HEK293 (cell line): ENCODE results near the gene MRTFA.

Experiments
- CTCF ChIA-PET: fragments of 350-600 bp; formaldehyde crosslinking; extraction: SDS; loops from one replicate; lab custom pipeline; 2021; ENCODE audit warnings: antibody characterized with exemption; lab: Yijun Ruan, JAX
- POLR2A ChIA-PET: fragments of 300-600 bp; formaldehyde crosslinking; extraction: SDS; loops from one replicate; lab custom pipeline; 2020; ENCODE audit warnings: antibody characterized with exemption, inconsistent platforms; lab: Yijun Ruan, JAX
- H3K27ac ChIP-seq: fragments of 200-500 bp; sonication (Bioruptor generic); 2 replicates; pipeline ENCODE4 v1.5.1; 2014; ENCODE audit warnings: low read depth, low read length, control low read depth, inconsistent platforms; ENCODE audit errors: extremely low read depth
- H3K36me3 ChIP-seq, 2 experiments: fragments of 200-500 bp in 1 of 2; sonication (Bioruptor generic) in 1 of 2; 1 replicate in 1 of 2; 2 replicates in 1 of 2; pipeline ENCODE4 v1.5.1; 2014 to 2017; ENCODE audit warnings: inconsistent platforms in 2 of 2, low read length in 2 of 2; ENCODE audit not compliant: control insufficient read depth in 2 of 2, insufficient read depth in 1 of 2
- H3K4me1 ChIP-seq: fragments of 200-500 bp; sonication (Bioruptor generic); 2 replicates; pipeline ENCODE4 v1.5.1; 2014; ENCODE audit warnings: mild to moderate bottlenecking, low read length, inconsistent platforms; ENCODE audit not compliant: control insufficient read depth, insufficient read depth
- H3K4me3 ChIP-seq: 2 replicates; pipeline ENCODE4 v1.5.1; 2011; ENCODE audit warnings: low read depth, mild to moderate bottlenecking, control low read depth, low read length, moderate library complexity
- H3K9me3 ChIP-seq: fragments of 200-500 bp; sonication (Bioruptor generic); 2 replicates; pipeline ENCODE4 v1.5.1; 2014; ENCODE audit warnings: low read depth, low read length, inconsistent platforms; ENCODE audit not compliant: control insufficient read depth, insufficient read depth
- SCRT1 ChIP-seq: fragments of 450-650 bp; formaldehyde crosslinking; IDR thresholded peaks from 2 replicates; pipeline ENCODE4 v1.5.1; 2016; ENCODE audit warnings: missing biosample characterization, missing genetic modification characterization, borderline replicate concordance
- ZEB2 ChIP-seq: fragments of 450-650 bp; formaldehyde crosslinking; IDR thresholded peaks from 2 replicates; pipeline ENCODE4 v1.5.1; 2016; ENCODE audit warnings: missing biosample characterization, missing genetic modification characterization
- ZFP41 ChIP-seq: fragments of 450-650 bp; formaldehyde crosslinking; IDR thresholded peaks from 2 replicates; pipeline ENCODE4 v1.5.1; 2016; ENCODE audit warnings: missing biosample characterization, missing genetic modification characterization, borderline replicate concordance
- ZNF214 ChIP-seq: fragments of 450-650 bp; formaldehyde crosslinking; IDR thresholded peaks from 2 replicates; pipeline ENCODE4 v1.5.1; 2017; ENCODE audit warnings: missing biosample characterization, mild to moderate bottlenecking, missing genetic modification characterization, borderline replicate concordance
- ZNF266 ChIP-seq: fragments of 450-650 bp; formaldehyde crosslinking; IDR thresholded peaks from 2 replicates; pipeline ENCODE4 v1.5.1; 2016; ENCODE audit warnings: missing biosample characterization, missing genetic modification characterization, low read depth
- ZNF302 ChIP-seq: fragments of 450-650 bp; formaldehyde crosslinking; IDR thresholded peaks from 2 replicates; pipeline ENCODE4 v1.5.1; 2016; ENCODE audit warnings: missing biosample characterization, missing genetic modification characterization, low read depth
- ZNF335 ChIP-seq: fragments of 450-650 bp; formaldehyde crosslinking; conservative IDR thresholded peaks from 2 replicates; pipeline ENCODE4 v1.5.1; 2016; ENCODE audit warnings: missing biosample characterization, missing genetic modification characterization
- ZNF529 ChIP-seq: fragments of 450-650 bp; formaldehyde crosslinking; IDR thresholded peaks from 2 replicates; pipeline ENCODE4 v1.5.1; 2017; ENCODE audit warnings: missing genetic modification characterization, missing biosample characterization; ENCODE audit not compliant: insufficient replicate concordance
- ZNF548 ChIP-seq: fragments of 450-650 bp; formaldehyde crosslinking; IDR thresholded peaks from 2 replicates; pipeline ENCODE4 v1.5.1; 2016; ENCODE audit warnings: missing biosample characterization, missing genetic modification characterization
- ZNF626 ChIP-seq: fragments of 450-650 bp; sonication (Bioruptor Pico); formaldehyde crosslinking; IDR thresholded peaks from 2 replicates; pipeline ENCODE4 v1.5.1; 2018; ENCODE audit warnings: missing biosample characterization, missing genetic modification characterization, inconsistent platforms
- ZSCAN5A ChIP-seq: fragments of 450-650 bp; formaldehyde crosslinking; IDR thresholded peaks from 2 replicates; pipeline ENCODE4 v1.5.1; 2016; ENCODE audit warnings: missing biosample characterization, missing genetic modification characterization
- TF ChIP-seq, protein P1 (sequence below): fragments of 450-650 bp; formaldehyde crosslinking; IDR thresholded peaks from 2 replicates; pipeline ENCODE4 v1.5.1; 2016; ENCODE audit warnings: missing biosample characterization, missing genetic modification characterization
- TF ChIP-seq, protein P2 (sequence below): fragments of 450-650 bp; formaldehyde crosslinking; IDR thresholded peaks from 2 replicates; pipeline ENCODE4 v1.5.1; 2017; ENCODE audit warnings: missing biosample characterization, missing genetic modification characterization
- TF ChIP-seq, protein P3 (sequence below): fragments of 450-650 bp; formaldehyde crosslinking; IDR thresholded peaks from 2 replicates; pipeline ENCODE4 v1.5.0; 2017; ENCODE audit warnings: missing biosample characterization, missing genetic modification characterization, borderline replicate concordance
- TF ChIP-seq, protein P4 (sequence below): fragments of 450-650 bp; formaldehyde crosslinking; IDR thresholded peaks from 2 replicates; pipeline ENCODE4 v1.5.1; 2016; ENCODE audit warnings: missing biosample characterization, missing genetic modification characterization
- TF ChIP-seq, protein P5 (sequence below): fragments of 450-650 bp; IDR thresholded peaks from 2 replicates; pipeline ENCODE4 v1.5.1; 2018; ENCODE audit warnings: missing biosample characterization, mild to moderate bottlenecking, missing genetic modification characterization

The MRTFA gene

DNA sequence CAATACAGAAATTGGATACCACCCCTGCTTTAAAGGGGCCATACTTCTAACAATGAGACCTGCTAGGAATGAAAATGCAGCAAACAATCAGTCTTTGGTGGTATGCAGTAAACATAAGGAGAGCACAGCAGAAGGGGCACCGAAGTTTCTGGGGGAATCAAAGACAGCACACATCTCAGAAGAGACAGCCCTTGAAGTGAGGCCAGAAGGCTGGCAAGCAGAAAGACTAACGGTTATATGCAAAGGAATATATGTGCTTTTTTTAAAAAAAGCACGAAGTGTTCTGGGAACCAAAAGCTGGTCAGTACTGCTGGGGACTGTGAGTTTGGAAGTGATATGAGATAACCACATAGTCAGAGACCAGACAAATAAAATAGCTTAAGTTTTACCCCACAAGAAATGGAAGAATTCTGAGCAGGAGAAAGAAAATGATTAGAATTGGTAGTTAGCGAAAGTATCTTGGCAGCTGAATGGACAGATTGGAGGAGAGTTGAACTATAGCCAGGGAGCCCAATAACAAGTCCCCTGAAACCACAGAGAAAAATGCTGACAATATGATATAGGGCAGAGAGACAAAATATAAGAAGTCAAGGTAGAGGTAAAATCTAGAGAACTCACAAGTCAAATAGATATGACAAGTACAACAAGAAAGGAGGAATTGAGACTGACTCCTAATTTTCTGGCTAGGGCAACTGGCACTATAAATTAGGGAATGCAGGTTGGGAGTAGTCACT lies 125.7 kb downstream of the MRTFA start:
- H3K27ac ChIP-seq, result 0 out of 2 replicates have a peak overlapping the region, but pooled peaks have one; percentile 2
- TF ChIP-seq ZSCAN5A (tag by site-specific recombination) (no peak), ZFP41 (tag by site-specific recombination) (no peak), ZNF214 (tag by site-specific recombination) (no peak), ZNF302 (tag by site-specific recombination) (no peak), ZEB2 (tag by site-specific recombination) (no peak), ZNF529 (no peak), ZNF548 (no peak), ZNF266 (tag by site-specific recombination) (peak; percentile 15; the same call in 1 of the 2 replicates)
- TF ChIP-seq, protein P1, sequence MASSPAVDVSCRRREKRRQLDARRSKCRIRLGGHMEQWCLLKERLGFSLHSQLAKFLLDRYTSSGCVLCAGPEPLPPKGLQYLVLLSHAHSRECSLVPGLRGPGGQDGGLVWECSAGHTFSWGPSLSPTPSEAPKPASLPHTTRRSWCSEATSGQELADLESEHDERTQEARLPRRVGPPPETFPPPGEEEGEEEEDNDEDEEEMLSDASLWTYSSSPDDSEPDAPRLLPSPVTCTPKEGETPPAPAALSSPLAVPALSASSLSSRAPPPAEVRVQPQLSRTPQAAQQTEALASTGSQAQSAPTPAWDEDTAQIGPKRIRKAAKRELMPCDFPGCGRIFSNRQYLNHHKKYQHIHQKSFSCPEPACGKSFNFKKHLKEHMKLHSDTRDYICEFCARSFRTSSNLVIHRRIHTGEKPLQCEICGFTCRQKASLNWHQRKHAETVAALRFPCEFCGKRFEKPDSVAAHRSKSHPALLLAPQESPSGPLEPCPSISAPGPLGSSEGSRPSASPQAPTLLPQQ (tag by site-specific recombination), result no peak
- TF ChIP-seq, protein P2, sequence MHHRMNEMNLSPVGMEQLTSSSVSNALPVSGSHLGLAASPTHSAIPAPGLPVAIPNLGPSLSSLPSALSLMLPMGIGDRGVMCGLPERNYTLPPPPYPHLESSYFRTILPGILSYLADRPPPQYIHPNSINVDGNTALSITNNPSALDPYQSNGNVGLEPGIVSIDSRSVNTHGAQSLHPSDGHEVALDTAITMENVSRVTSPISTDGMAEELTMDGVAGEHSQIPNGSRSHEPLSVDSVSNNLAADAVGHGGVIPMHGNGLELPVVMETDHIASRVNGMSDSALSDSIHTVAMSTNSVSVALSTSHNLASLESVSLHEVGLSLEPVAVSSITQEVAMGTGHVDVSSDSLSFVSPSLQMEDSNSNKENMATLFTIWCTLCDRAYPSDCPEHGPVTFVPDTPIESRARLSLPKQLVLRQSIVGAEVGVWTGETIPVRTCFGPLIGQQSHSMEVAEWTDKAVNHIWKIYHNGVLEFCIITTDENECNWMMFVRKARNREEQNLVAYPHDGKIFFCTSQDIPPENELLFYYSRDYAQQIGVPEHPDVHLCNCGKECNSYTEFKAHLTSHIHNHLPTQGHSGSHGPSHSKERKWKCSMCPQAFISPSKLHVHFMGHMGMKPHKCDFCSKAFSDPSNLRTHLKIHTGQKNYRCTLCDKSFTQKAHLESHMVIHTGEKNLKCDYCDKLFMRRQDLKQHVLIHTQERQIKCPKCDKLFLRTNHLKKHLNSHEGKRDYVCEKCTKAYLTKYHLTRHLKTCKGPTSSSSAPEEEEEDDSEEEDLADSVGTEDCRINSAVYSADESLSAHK, result 0 out of 2 replicates have a peak, but pooled peaks have one; percentile 28
- TF ChIP-seq, all 188 proteins: peak for 2
- no peaks in the 10 kb centered on the region; a peak in 1 of 3 replicates for H3K36me3 ChIP-seq
- H3K4me3 ChIP-seq, result no peak overlapping the region
- ChIA-PET CTCF (interaction anchor here (0.7 to 1.0 kb wide), 2 partner anchors 14 to 388 kb away, joined by 3 to 6 read pairs; no protein-coding TSS in a partner anchor), POLR2A (interaction anchor here (0.9 to 1.6 kb wide), 2 partner anchors 12 to 141 kb away, joined by 3 to 5 read pairs; no protein-coding TSS in a partner anchor)
- no peaks in the 10 kb centered on the region for H3K9me3 ChIP-seq
- H3K4me1 ChIP-seq, result peaks cover 50% of the 10 kb centered on the region

- Histone ChIP-seq H3K9me3 (no peaks in the 10 kb centered on the region), H3K27ac (peak overlapping the region; percentile 47; the same call in 1 of the 2 replicates), H3K4me3 (no peak overlapping the region), H3K4me1 (peaks cover 52% of the 10 kb centered on the region), H3K36me3 (no peaks in the 10 kb centered on the region; a peak in 1 of 3 replicates)
- ChIA-PET POLR2A (interaction anchor here (0.6 to 1.6 kb wide), 3 partner anchors 11 to 266 kb away, joined by 5 read pairs; no protein-coding TSS in a partner anchor), CTCF (interaction anchor here (0.6 to 1.8 kb wide), 7 partner anchors 22 to 391 kb away, joined by 3 to 6 read pairs (median 4); no protein-coding TSS in a partner anchor)
- TF ChIP-seq, protein P3, sequence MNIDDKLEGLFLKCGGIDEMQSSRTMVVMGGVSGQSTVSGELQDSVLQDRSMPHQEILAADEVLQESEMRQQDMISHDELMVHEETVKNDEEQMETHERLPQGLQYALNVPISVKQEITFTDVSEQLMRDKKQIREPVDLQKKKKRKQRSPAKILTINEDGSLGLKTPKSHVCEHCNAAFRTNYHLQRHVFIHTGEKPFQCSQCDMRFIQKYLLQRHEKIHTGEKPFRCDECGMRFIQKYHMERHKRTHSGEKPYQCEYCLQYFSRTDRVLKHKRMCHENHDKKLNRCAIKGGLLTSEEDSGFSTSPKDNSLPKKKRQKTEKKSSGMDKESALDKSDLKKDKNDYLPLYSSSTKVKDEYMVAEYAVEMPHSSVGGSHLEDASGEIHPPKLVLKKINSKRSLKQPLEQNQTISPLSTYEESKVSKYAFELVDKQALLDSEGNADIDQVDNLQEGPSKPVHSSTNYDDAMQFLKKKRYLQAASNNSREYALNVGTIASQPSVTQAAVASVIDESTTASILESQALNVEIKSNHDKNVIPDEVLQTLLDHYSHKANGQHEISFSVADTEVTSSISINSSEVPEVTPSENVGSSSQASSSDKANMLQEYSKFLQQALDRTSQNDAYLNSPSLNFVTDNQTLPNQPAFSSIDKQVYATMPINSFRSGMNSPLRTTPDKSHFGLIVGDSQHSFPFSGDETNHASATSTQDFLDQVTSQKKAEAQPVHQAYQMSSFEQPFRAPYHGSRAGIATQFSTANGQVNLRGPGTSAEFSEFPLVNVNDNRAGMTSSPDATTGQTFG (tag by site-specific recombination), result no peak
- TF ChIP-seq, protein P4, sequence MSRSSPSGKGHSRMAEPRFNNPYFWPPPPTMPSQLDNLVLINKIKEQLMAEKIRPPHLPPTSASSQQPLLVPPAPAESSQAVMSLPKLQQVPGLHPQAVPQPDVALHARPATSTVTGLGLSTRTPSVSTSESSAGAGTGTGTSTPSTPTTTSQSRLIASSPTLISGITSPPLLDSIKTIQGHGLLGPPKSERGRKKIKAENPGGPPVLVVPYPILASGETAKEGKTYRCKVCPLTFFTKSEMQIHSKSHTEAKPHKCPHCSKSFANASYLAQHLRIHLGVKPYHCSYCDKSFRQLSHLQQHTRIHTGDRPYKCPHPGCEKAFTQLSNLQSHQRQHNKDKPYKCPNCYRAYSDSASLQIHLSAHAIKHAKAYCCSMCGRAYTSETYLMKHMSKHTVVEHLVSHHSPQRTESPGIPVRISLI (tag by site-specific recombination), result 0 out of 2 replicates have a peak, but pooled peaks have one; percentile 70
- TF ChIP-seq ZNF335 (tag by site-specific recombination) (0 out of 2 replicates have a peak, but pooled peaks have one; percentile 16), ZNF626 (tag by site-specific recombination) (no peak), SCRT1 (no peak)
- TF ChIP-seq, protein P5, sequence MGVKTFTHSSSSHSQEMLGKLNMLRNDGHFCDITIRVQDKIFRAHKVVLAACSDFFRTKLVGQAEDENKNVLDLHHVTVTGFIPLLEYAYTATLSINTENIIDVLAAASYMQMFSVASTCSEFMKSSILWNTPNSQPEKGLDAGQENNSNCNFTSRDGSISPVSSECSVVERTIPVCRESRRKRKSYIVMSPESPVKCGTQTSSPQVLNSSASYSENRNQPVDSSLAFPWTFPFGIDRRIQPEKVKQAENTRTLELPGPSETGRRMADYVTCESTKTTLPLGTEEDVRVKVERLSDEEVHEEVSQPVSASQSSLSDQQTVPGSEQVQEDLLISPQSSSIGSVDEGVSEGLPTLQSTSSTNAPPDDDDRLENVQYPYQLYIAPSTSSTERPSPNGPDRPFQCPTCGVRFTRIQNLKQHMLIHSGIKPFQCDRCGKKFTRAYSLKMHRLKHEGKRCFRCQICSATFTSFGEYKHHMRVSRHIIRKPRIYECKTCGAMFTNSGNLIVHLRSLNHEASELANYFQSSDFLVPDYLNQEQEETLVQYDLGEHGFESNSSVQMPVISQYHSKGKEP, result no peak
- TF ChIP-seq, protein P2, result peak; percentile 83
These were observed 127.0 kb downstream of the MRTFA start for GRCh38 chr22:40509401-40510134.
